HepG2 (cell line): ENCODE results near the gene PID1. TPM values are rescaled to one million over a fixed set of nuclear protein-coding genes. Genes with fewer than 3 reads are reported as not detected.

Experiments
- ATAC-seq: fragments of 200-7000 bp; cut with Tn5 transposase; 3 replicates; pipeline ENCODE4 v1.9.1; 2020; ENCODE audit warnings: mild to moderate bottlenecking, moderate library complexity
- BruUV-seq: library from RNA; stranded (reverse); fragments of 400-500 nt; replicated peaks from 2 replicates; lab custom pipeline; 2021; lab: Mats Ljungman, UMichigan
- CTCF ChIA-PET: fragments of 300-600 bp; formaldehyde crosslinking; extraction: SDS; loops from one replicate; lab custom pipeline; 2021; ENCODE audit warnings: low total read pairs, inconsistent platforms, low intra/inter-chr PET ratio; lab: Yijun Ruan, JAX
- POLR2A ChIA-PET: fragments of 350-600 bp; sonication (Branson Sonifier 250); formaldehyde crosslinking; loops from one replicate; lab custom pipeline; 2020; ENCODE audit warnings: antibody characterized with exemption, inconsistent platforms; lab: Yijun Ruan, JAX
- DNase-seq: peaks from one replicate; pipeline ENCODE4 v3.0.0-alpha.2; 2015; ENCODE audit warnings: low spot score
- FAIRE-seq: peaks from 3 replicates; lab custom pipeline; 2011; peaks lifted over from hg19 to GRCh38; lab: Jason Lieb, UNC
- H2AFZ ChIP-seq: one replicate; pipeline ENCODE4 v1.6.1; 2011; ENCODE audit warnings: low read length, inconsistent platforms
- H3K27ac ChIP-seq: fragments of 300-600 bp; 3 replicates; pipeline ENCODE4 v1.8.0; 2011; ENCODE audit warnings: mixed run types, mild to moderate bottlenecking, mixed read lengths, low read length, inconsistent platforms; ENCODE audit not compliant: insufficient read depth; ENCODE audit errors: extremely low read length
- H3K27me3 ChIP-seq, 2 experiments: fragments of 200-600 bp in 1 of 2; 2 replicates in 1 of 2; 3 replicates in 1 of 2; pipeline versions ENCODE4 v1.6.0 to v1.8.0; 2011; ENCODE audit warnings: low read length in 2 of 2, mild to moderate bottlenecking in 2 of 2, moderate library complexity in 2 of 2, inconsistent platforms in 1 of 2; ENCODE audit not compliant: insufficient read depth in 2 of 2, control insufficient read depth in 1 of 2
- H3K36me3 ChIP-seq, 2 experiments: fragments of 200-600 bp in 1 of 2; replicated peaks in 1 of 2; 2 replicates in 1 of 2; 3 replicates in 1 of 2; pipeline versions ENCODE4 v1.5.1 to v1.8.0; 2011; ENCODE audit warnings: low read length in 2 of 2, inconsistent platforms in 1 of 2; ENCODE audit not compliant: insufficient read depth in 2 of 2, control insufficient read depth in 1 of 2
- H3K4me1 ChIP-seq: 2 replicates; pipeline ENCODE4 v1.5.1; 2012; ENCODE audit warnings: low read length, inconsistent platforms; ENCODE audit not compliant: insufficient read depth
- H3K4me2 ChIP-seq: 2 replicates; pipeline ENCODE4 v1.6.0; 2011; ENCODE audit warnings: low read depth, low read length, inconsistent platforms
- H3K4me3 ChIP-seq, 3 experiments: fragments of 200-600 bp in 1 of 3; sonication (generic), shearing (Covaris generic) in 1 of 3; replicated peaks in 1 of 3; 2 replicates each; pipeline ENCODE4 v1.5.1; 2011 to 2016; ENCODE audit warnings: low read length in 3 of 3, inconsistent platforms in 2 of 3, low read depth in 2 of 3, mild to moderate bottlenecking in 2 of 3, control low read depth in 1 of 3, mixed read lengths in 1 of 3; ENCODE audit not compliant: insufficient read depth in 1 of 3
- H3K79me2 ChIP-seq: one replicate; pipeline ENCODE4 v1.6.1; 2011; ENCODE audit warnings: low read length, inconsistent platforms; ENCODE audit not compliant: insufficient read depth
- H3K9ac ChIP-seq: 2 replicates; pipeline ENCODE4 v1.6.0; 2011; ENCODE audit warnings: mild to moderate bottlenecking, low read depth, low read length, inconsistent platforms; ENCODE audit not compliant: insufficient read depth
- H3K9me3 ChIP-seq: 2 replicates; pipeline ENCODE4 v1.5.1; 2012; ENCODE audit warnings: mild to moderate bottlenecking, low read length
- H4K20me1 ChIP-seq: 2 replicates; pipeline ENCODE4 v1.6.0; 2011; ENCODE audit warnings: inconsistent platforms, mild to moderate bottlenecking, low read length, moderate library complexity; ENCODE audit not compliant: insufficient read depth
- XRCC5 ChIP-seq: fragments of 200-400 bp; formaldehyde crosslinking; optimal IDR thresholded peaks from 2 replicates; pipeline ENCODE3; 2017; ENCODE audit warnings: mild to moderate bottlenecking, low read length
- ZFP41 ChIP-seq: sonication (generic); formaldehyde crosslinking; IDR thresholded peaks from 2 replicates; pipeline ENCODE4 v1.4.0; 2020; ENCODE audit warnings: mild to moderate bottlenecking, missing genetic modification reagents, borderline replicate concordance
- ZNF276 ChIP-seq: sonication (generic); formaldehyde crosslinking; IDR thresholded peaks from 2 replicates; pipeline ENCODE4 v1.4.0; 2020; ENCODE audit warnings: mild to moderate bottlenecking, low read depth, missing genetic modification reagents
- ZNF510 ChIP-seq: sonication (generic); formaldehyde crosslinking; IDR thresholded peaks from 2 replicates; pipeline ENCODE4 v1.4.0; 2020; ENCODE audit warnings: low read depth, mild to moderate bottlenecking, missing genetic modification reagents
- ZNF550 ChIP-seq: sonication (generic); formaldehyde crosslinking; IDR thresholded peaks from 2 replicates; pipeline ENCODE4 v1.4.0; 2020; ENCODE audit warnings: mild to moderate bottlenecking, missing genetic modification reagents, borderline replicate concordance
- ZNF607 ChIP-seq: sonication (generic); formaldehyde crosslinking; IDR thresholded peaks from 2 replicates; pipeline ENCODE4 v1.5.1; 2020; ENCODE audit warnings: missing genetic modification reagents, mild to moderate bottlenecking, borderline replicate concordance
- ZNF75D ChIP-seq: sonication (generic); formaldehyde crosslinking; IDR thresholded peaks from 2 replicates; pipeline ENCODE4 v1.8.1; 2023; ENCODE audit warnings: missing genetic modification reagents, mild to moderate bottlenecking, borderline replicate concordance
- WGBS: methylation state at CpG from one replicate; pipeline ENCODE4 v1.1.6; 2017; ENCODE audit warnings: low lambda C conversion rate; 5-methylcytosine and 5-hydroxymethylcytosine counted together
- in situ Hi-C: cut with HindIII; loops from 2 replicates; pipeline ENCODE4 v1.10.0; 2017; ENCODE audit warnings: low pct_unique_long_range_greater_than_20kb; ENCODE audit not compliant: extremely low pct_ligation_motif_present
- intact Hi-C: fragments of 100-400 bp; cut with micrococcal nuclease; formaldehyde crosslinking; loops from one replicate; pipeline ENCODE4 v1.10.0; 2022; ENCODE audit not compliant: unreplicated experiment
- polyA plus RNA-seq, 8 experiments: library from polyadenylated mRNA; depleted of rRNA in 3 of 8; stranded (reverse) in 7 of 8; unstranded in 1 of 8; fragments of >200 nt; fragmentation: Illumina TruSeq in 4 of 8; extraction: Trizol in 4 of 8; gene quantifications; 2 replicates each; pipeline versions ENCODE4 v1.2.1 to v1.2.3, GENCODE V29; 2011 to 2016; ENCODE audit warnings: low read depth in 4 of 8, missing spikeins in 1 of 8, mixed read lengths in 1 of 8; ENCODE audit not compliant: insufficient read depth in 1 of 8
- total RNA-seq, 5 experiments: library from RNA; depleted of rRNA; stranded (reverse); fragments of >200 nt; fragmentation: Illumina TruSeq; extraction: Trizol; gene quantifications; 2 replicates each; pipeline ENCODE4 v1.2.3, GENCODE V29; 2016; ENCODE audit warnings: low read depth in 1 of 5

The PID1 gene
- total and polyA plus RNA-seq, 2 of the 13 experiments (the other 11 are each of a cell fraction or from before 2014, with no cell fraction given): 0.15 to 0.18 TPM

GRCh38 chr2:229282758-229283546, 11.9 kb upstream of the PID1 start:
- in situ Hi-C loops: no loop called here
- Histone ChIP-seq H3K9ac (no peak overlapping the region), H3K9me3 (peaks cover 11% of the 10 kb centered on the region; the same call in 1 of the 2 replicates)
- DNase-seq (no peak), FAIRE-seq (no peak)
- TF ChIP-seq ZFP41 (CRISPR knock-in tag) (no peak), ZNF75D (CRISPR knock-in tag) (no peak), ZNF607 (CRISPR knock-in tag) (no peak)
- TF ChIP-seq, all 625 proteins: peak for 0
- no peaks in the 10 kb centered on the region for H3K36me3 ChIP-seq
- intact Hi-C loops: no loop called here
- ChIA-PET CTCF (no interaction called here), POLR2A (no interaction called here)
- 56% methylated on average over 5 of the region's 5 CpGs for WGBS
- H3K4me2 ChIP-seq: no peak overlapping the region
- no peak overlapping the region for H2AFZ ChIP-seq
- no TSS peak for BruUV-seq
- ATAC-seq: no peak
- no peak overlapping the region for H3K27ac ChIP-seq
- H3K79me2 ChIP-seq: no peaks in the 10 kb centered on the region
- no peaks in the 10 kb centered on the region for H3K4me1 ChIP-seq
- no peaks in the 10 kb centered on the region for H4K20me1 ChIP-seq
- H3K4me3 ChIP-seq: no peak overlapping the region
- H3K27me3 ChIP-seq: no peaks in the 10 kb centered on the region

- 43% methylated on average over 4 of the region's 4 CpGs for WGBS
- CTCF ChIA-PET: no interaction called here
- POLR2A ChIA-PET: no interaction called here
- no peaks in the 10 kb centered on the region for H3K4me1 ChIP-seq
- H3K9me3 ChIP-seq: no peaks in the 10 kb centered on the region
- no peak overlapping the region for H2AFZ ChIP-seq
- in situ Hi-C loops: no loop called here
- no peak overlapping the region for H3K4me2 ChIP-seq
- no peaks in the 10 kb centered on the region for H3K36me3 ChIP-seq
- no peak for DNase-seq
- no peaks in the 10 kb centered on the region for H4K20me1 ChIP-seq
- no peak overlapping the region for H3K9ac ChIP-seq
- TF ChIP-seq ZNF550 (CRISPR knock-in tag) (no peak), XRCC5 (no peak), ZNF510 (CRISPR knock-in tag) (no peak), ZNF276 (CRISPR knock-in tag) (no peak)
- ATAC-seq: no peak
- no TSS peak for BruUV-seq
- no peaks in the 10 kb centered on the region for H3K27me3 ChIP-seq
- no peak overlapping the region for H3K4me3 ChIP-seq
- H3K79me2 ChIP-seq: no peaks in the 10 kb centered on the region
- no peak for FAIRE-seq
- H3K27ac ChIP-seq: no peak overlapping the region
- intact Hi-C loops: no loop called here
These were observed 8.4 kb upstream of the PID1 start for GRCh38 chr2:229279516-229279915.
